Measurements from ENCODE around the gene NHLRC4.
"Not testable (repeated sequence)": the region's sequence is repeated elsewhere in the genome, so short reads cannot be mapped to it uniquely, and the experiment has no call there.

The NHLRC4 gene

GRCh38 chr16:597655-598054 lies 30.9 kb downstream of the NHLRC4 start:
- DNase-seq (ENCODE audit: low spot score), result not testable (repeated sequence)

GRCh38 chr16:598823-599739 lies 32.3 kb downstream of the NHLRC4 start:
- no peak for DNase-seq (ENCODE audit: low spot score)

GRCh38 chr16:600781-601180 lies 34.0 kb downstream of the NHLRC4 start:
- no peak for DNase-seq (ENCODE audit: low spot score)

- no peak for DNase-seq (ENCODE audit: low spot score)
Observed at GRCh38 chr16:603933-604332, 37.1 kb downstream of the NHLRC4 start.

GRCh38 chr16:606656-607307 lies 40.0 kb downstream of the NHLRC4 start:
- no peak for DNase-seq (ENCODE audit: low spot score)

GRCh38 chr16:608019-608418 lies 41.2 kb downstream of the NHLRC4 start:
- DNase-seq (ENCODE audit: low spot score), result no peak

GRCh38 chr16:609316-609715 lies 42.5 kb downstream of the NHLRC4 start:
- DNase-seq (ENCODE audit: low spot score), result no peak

- DNase-seq (ENCODE audit: low spot score), result no peak
Observed at GRCh38 chr16:609984-610383, 43.2 kb downstream of the NHLRC4 start.

- DNase-seq (ENCODE audit: low spot score), result peak; percentile 50
Observed at GRCh38 chr16:610513-611381, 43.9 kb downstream of the NHLRC4 start.

GRCh38 chr16:615122-615521 lies 48.3 kb downstream of the NHLRC4 start:
- no peak for DNase-seq (ENCODE audit: low spot score)

GRCh38 chr16:616733-617586 lies 50.2 kb downstream of the NHLRC4 start:
- DNase-seq (ENCODE audit: low spot score), result no peak

GRCh38 chr16:617855-618254 lies 51.0 kb downstream of the NHLRC4 start:
- DNase-seq (ENCODE audit: low spot score), result no peak
